Upper lobe of right lung (tissue), 1 donor: ENCODE results near the gene PDXDC1. TPM values are rescaled to one million over a fixed set of nuclear protein-coding genes. Genes with fewer than 3 reads are reported as not detected.
A peak's percentile ranks its signal among the peaks of the same experiment; 100 is the strongest.

ENCODE experiments used
- ATAC-seq: fragments of 200-7000 bp; cut with Tn5 transposase; one replicate; pipeline ENCODE4 v1.9.1; 2020; ENCODE audit warnings: mild to moderate bottlenecking, moderate library complexity
- DNase-seq: peaks from one replicate; pipeline ENCODE4 v3.0.0-alpha.2; 2020
- H3K27ac ChIP-seq: fragments of 200-600 bp; one replicate; pipeline ENCODE4 v1.8.0; 2022
- H3K27me3 ChIP-seq: fragments of 200-600 bp; one replicate; pipeline ENCODE4 v1.8.0; 2022; ENCODE audit warnings: mild to moderate bottlenecking
- H3K36me3 ChIP-seq: fragments of 200-600 bp; one replicate; pipeline ENCODE4 v1.8.0; 2022
- H3K4me1 ChIP-seq: fragments of 200-600 bp; one replicate; pipeline ENCODE4 v1.8.0; 2022
- H3K4me3 ChIP-seq: fragments of 200-600 bp; one replicate; pipeline ENCODE4 v1.8.0; 2022; ENCODE audit warnings: mild to moderate bottlenecking
- H3K9me3 ChIP-seq: fragments of 200-600 bp; one replicate; pipeline ENCODE4 v1.8.0; 2022
- CTCF ChIP-seq: fragments of 200-600 bp; IDR thresholded peaks from one replicate; pipeline ENCODE4 v1.8.0; 2022; ENCODE audit warnings: antibody characterized with exemption
- intact Hi-C: fragments of 100-400 bp; cut with DNase I; formaldehyde crosslinking; loops from one replicate; pipeline ENCODE4 v1.11.0; 2022
- total RNA-seq: library from RNA; stranded (reverse); fragmentation: NEBNext Ultra II Directional; extraction: Animal tissue kit (Norgen Biotek cat#: 25700); gene quantifications from one replicate; pipeline ENCODE4 v1.2.1, GENCODE V29; 2021
- donor health status: DM: no; HTN: yes; CAD: no; lungs with severe emphysema.

PDXDC1 gene
- total RNA-seq, 1 donor from 2014 or later: 100 TPM

- Histone ChIP-seq H3K4me1 (peaks cover 6% of the 10 kb centered on the region), H3K36me3 (peaks cover 98% of the 10 kb centered on the region), H3K27me3 (no peaks in the 10 kb centered on the region), H3K4me3 (no peak overlapping the region), H3K9me3 (no peaks in the 10 kb centered on the region), H3K27ac (peak overlapping the region; percentile 24)
- no peak for TF ChIP-seq CTCF
- intact Hi-C loops: no loop called here
- ATAC-seq (no peak), DNase-seq (peak; percentile 23)
Measured at GRCh38 chr16:15035163-15035729, 60.4 kb downstream of the PDXDC1 start.

GRCh38 chr16:15037003-15037402 is 62.2 kb downstream of the PDXDC1 start:
- peak; percentile 25 for DNase-seq
- no peak for ATAC-seq

GRCh38 chr16:15037745-15038144 is 62.9 kb downstream of the PDXDC1 start:
- Histone ChIP-seq H3K4me1 (peaks cover 18% of the 10 kb centered on the region), H3K27ac (no peak overlapping the region), H3K9me3 (no peaks in the 10 kb centered on the region), H3K27me3 (no peaks in the 10 kb centered on the region), H3K36me3 (peaks cover 81% of the 10 kb centered on the region), H3K4me3 (no peak overlapping the region)
- no peak for TF ChIP-seq CTCF
- intact Hi-C loops: no loop called here
- no peak for DNase-seq
- ATAC-seq: no peak

More at GRCh38 chr16:15037003-15037402, 62.2 kb downstream of the PDXDC1 start:
- no peak overlapping the region for H3K27ac ChIP-seq
- TF ChIP-seq CTCF: no peak
- no peak overlapping the region for H3K4me3 ChIP-seq
- H3K27me3 ChIP-seq: no peaks in the 10 kb centered on the region
- peaks cover 15% of the 10 kb centered on the region for H3K4me1 ChIP-seq
- H3K9me3 ChIP-seq: no peaks in the 10 kb centered on the region
- intact Hi-C loops: no loop called here
- peaks cover 88% of the 10 kb centered on the region for H3K36me3 ChIP-seq

GRCh38 chr16:15038689-15039088 is 63.9 kb downstream of the PDXDC1 start:
- no peak for ATAC-seq

GRCh38 chr16:15041271-15042004 is 66.6 kb downstream of the PDXDC1 start:
- Histone ChIP-seq H3K27ac (peak overlapping the region; percentile 42), H3K27me3 (no peaks in the 10 kb centered on the region), H3K4me1 (peaks cover 12% of the 10 kb centered on the region), H3K9me3 (no peaks in the 10 kb centered on the region), H3K4me3 (no peak overlapping the region), H3K36me3 (peaks cover 51% of the 10 kb centered on the region)
- DNase-seq (peak; percentile 85), ATAC-seq (peak; percentile 99)
- intact Hi-C loops: no loop called here
- TF ChIP-seq CTCF: peak; percentile 20

More at GRCh38 chr16:15038689-15039088, 63.9 kb downstream of the PDXDC1 start:
- H3K27me3 ChIP-seq: no peaks in the 10 kb centered on the region
- no peak for TF ChIP-seq CTCF
- H3K4me3 ChIP-seq: no peak overlapping the region
- no peak overlapping the region for H3K27ac ChIP-seq
- H3K4me1 ChIP-seq: peaks cover 18% of the 10 kb centered on the region
- no peak for DNase-seq
- H3K9me3 ChIP-seq: no peaks in the 10 kb centered on the region
- H3K36me3 ChIP-seq: peaks cover 71% of the 10 kb centered on the region
- intact Hi-C loops: no loop called here
